ENCODE data around the gene KCNJ1.

GRCh38 chr11:128837627-128838026 lies 29.5 kb downstream of the KCNJ1 start:
- TF ChIP-seq CTCF (IDR thresholded peaks at IDR 0.05) = no peak
- TF ChIP-seq POLR2A (IDR thresholded peaks at IDR 0.05) = no peak

All from lower leg skin (tissue), 3 donors.